ENCODE measurements around the gene SREBF1.
"Not testable (repeated sequence)": the region's sequence is repeated elsewhere in the genome, so short reads cannot be mapped to it uniquely, and the experiment has no call there.

Gene SREBF1

GRCh38 chr17:17808706-17809432, 27.9 kb downstream of the SREBF1 start:
- Histone ChIP-seq H3K36me3 (ENCODE audit: insufficient read depth, low read length) (peaks cover 16% of the 10 kb centered on the region; the same call in 1 of the 2 replicates), H3K79me2 (ENCODE audit: control insufficient read depth, insufficient read depth, low read length, unreplicated experiment) (no peaks in the 10 kb centered on the region), H3K27me3 (ENCODE audit: insufficient read depth, low read length) (no peaks in the 10 kb centered on the region), H3K4me3 (ENCODE audit: low read depth, low read length) (no peak overlapping the region), H2AFZ (ENCODE audit: low read length, unreplicated experiment) (no peak overlapping the region), H3K4me1 (ENCODE audit: control insufficient read depth, insufficient read depth, low read length, unreplicated experiment) (no peaks in the 10 kb centered on the region), H3K27ac (ENCODE audit: low read depth, low read length) (no peak overlapping the region)

- not testable (repeated sequence) for H3K79me2 ChIP-seq (ENCODE audit: control insufficient read depth, insufficient read depth, low read length, unreplicated experiment); H3K4me1 ChIP-seq (ENCODE audit: control insufficient read depth, insufficient read depth, low read length, unreplicated experiment); H3K4me3 ChIP-seq (ENCODE audit: low read depth, low read length); H2AFZ ChIP-seq (ENCODE audit: low read length, unreplicated experiment); H3K27me3 ChIP-seq (ENCODE audit: insufficient read depth, low read length); H3K27ac ChIP-seq (ENCODE audit: low read depth, low read length)
- H3K36me3 ChIP-seq (ENCODE audit: insufficient read depth, low read length): peaks cover 20% of the 10 kb centered on the region; the same call in 1 of the 2 replicates
Measured at GRCh38 chr17:17808200-17808599, 28.6 kb downstream of the SREBF1 start.

DNA sequence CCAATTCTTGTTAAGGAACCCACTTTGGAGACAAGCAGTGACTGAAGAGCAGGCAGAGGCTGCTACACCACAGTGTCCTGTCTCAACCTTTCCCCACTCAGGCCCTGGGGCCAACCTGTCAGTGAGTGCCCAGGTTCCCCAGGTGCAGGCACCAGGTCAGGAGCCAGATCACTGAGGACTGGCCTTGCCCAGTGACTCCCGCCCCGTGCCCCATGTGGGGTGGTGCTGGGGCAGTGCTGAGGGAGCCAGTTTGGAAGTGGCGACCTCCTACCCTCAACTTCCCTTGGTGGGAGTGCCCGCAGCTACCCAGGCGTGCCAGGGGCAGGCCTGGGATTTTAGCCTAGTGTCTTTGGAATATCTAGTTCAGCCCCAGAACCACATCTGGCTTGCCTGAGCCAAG, 29.3 kb downstream of the SREBF1 start:
- Histone ChIP-seq H3K27me3 (ENCODE audit: insufficient read depth, low read length) (no peaks in the 10 kb centered on the region), H3K27ac (ENCODE audit: low read depth, low read length) (no peak overlapping the region), H2AFZ (ENCODE audit: low read length, unreplicated experiment) (no peak overlapping the region), H3K36me3 (ENCODE audit: insufficient read depth, low read length) (peaks cover 16% of the 10 kb centered on the region; the same call in 1 of the 2 replicates), H3K4me1 (ENCODE audit: control insufficient read depth, insufficient read depth, low read length, unreplicated experiment) (no peaks in the 10 kb centered on the region), H3K79me2 (ENCODE audit: control insufficient read depth, insufficient read depth, low read length, unreplicated experiment) (no peaks in the 10 kb centered on the region), H3K4me3 (ENCODE audit: low read depth, low read length) (no peak overlapping the region)

DNA sequence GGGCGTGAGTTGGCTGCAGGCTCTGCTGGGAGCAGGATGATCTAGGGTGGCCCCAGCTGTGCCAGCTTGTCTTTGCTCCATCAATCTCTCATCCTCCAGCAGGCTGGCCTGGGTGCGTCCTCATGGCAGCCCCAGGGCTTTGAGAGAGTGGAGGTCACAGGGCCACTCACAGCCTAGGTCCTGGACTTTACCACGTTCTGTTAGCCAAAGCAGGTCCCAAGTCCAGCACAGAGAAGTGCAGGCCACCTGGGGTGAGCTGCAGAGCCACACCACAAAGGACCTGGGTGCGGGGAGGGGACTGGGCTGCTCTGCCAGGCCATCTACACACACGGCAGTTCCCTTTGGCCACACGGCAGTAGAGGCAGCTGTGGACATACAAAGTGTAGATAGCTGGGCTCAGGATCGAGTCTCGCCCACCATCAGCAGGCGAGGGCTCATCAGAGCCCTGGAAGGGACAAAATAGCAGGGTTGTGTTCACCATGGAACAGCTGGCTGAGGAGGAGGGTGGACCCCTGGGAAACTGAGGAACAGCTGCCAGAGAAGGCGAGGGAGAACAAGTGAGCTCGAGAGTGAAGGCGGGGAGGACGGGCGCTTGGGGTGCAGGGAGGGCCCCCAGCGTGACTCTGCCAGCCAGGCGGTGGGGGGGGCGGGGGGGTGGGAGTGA, 30.0 kb downstream of the SREBF1 start:
- no peak overlapping the region for H2AFZ ChIP-seq (ENCODE audit: low read length, unreplicated experiment)
- no peaks in the 10 kb centered on the region for H3K79me2 ChIP-seq (ENCODE audit: control insufficient read depth, insufficient read depth, low read length, unreplicated experiment)
- H3K36me3 ChIP-seq (ENCODE audit: insufficient read depth, low read length): peaks cover 16% of the 10 kb centered on the region; the same call in 1 of the 2 replicates
- no peak overlapping the region for H3K27ac ChIP-seq (ENCODE audit: low read depth, low read length)
- no peaks in the 10 kb centered on the region for H3K4me1 ChIP-seq (ENCODE audit: control insufficient read depth, insufficient read depth, low read length, unreplicated experiment)
- no peaks in the 10 kb centered on the region for H3K27me3 ChIP-seq (ENCODE audit: insufficient read depth, low read length)
- H3K4me3 ChIP-seq (ENCODE audit: low read depth, low read length): no peak overlapping the region

GRCh38 chr17:17806035-17806434, 30.8 kb downstream of the SREBF1 start:
- no peak overlapping the region for H3K4me3 ChIP-seq (ENCODE audit: low read depth, low read length)
- no peaks in the 10 kb centered on the region for H3K79me2 ChIP-seq (ENCODE audit: control insufficient read depth, insufficient read depth, low read length, unreplicated experiment)
- no peaks in the 10 kb centered on the region for H3K27me3 ChIP-seq (ENCODE audit: insufficient read depth, low read length)
- H3K4me1 ChIP-seq (ENCODE audit: control insufficient read depth, insufficient read depth, low read length, unreplicated experiment): no peaks in the 10 kb centered on the region
- no peak overlapping the region for H3K27ac ChIP-seq (ENCODE audit: low read depth, low read length)
- H2AFZ ChIP-seq (ENCODE audit: low read length, unreplicated experiment): no peak overlapping the region
- H3K36me3 ChIP-seq (ENCODE audit: insufficient read depth, low read length): peaks cover 16% of the 10 kb centered on the region; the same call in 1 of the 2 replicates

DNA sequence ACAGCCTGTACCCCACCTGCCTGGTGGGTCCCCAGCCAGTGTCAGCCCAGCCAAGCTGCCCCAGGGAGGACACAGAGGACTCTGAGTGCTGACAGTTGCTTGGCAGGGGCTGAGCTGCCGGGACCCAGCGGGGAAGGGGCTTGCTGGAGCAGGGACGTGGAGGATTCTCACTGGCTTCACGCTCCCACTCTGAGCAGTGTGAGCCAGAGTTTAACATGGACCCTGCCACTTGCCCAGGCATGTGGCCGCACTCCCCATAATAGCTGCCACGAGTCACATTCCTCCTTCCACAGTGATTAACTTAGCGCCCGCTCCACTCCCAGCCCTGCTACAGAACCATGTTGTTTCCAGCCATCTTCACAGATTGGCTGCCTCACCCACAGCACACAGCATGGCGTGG, 31.2 kb downstream of the SREBF1 start:
- Histone ChIP-seq H3K4me1 (ENCODE audit: control insufficient read depth, insufficient read depth, low read length, unreplicated experiment) (no peaks in the 10 kb centered on the region), H3K27ac (ENCODE audit: low read depth, low read length) (no peak overlapping the region), H3K79me2 (ENCODE audit: control insufficient read depth, insufficient read depth, low read length, unreplicated experiment) (no peaks in the 10 kb centered on the region), H3K4me3 (ENCODE audit: low read depth, low read length) (no peak overlapping the region), H3K36me3 (ENCODE audit: insufficient read depth, low read length) (peaks cover 11% of the 10 kb centered on the region; the same call in 1 of the 2 replicates), H3K27me3 (ENCODE audit: insufficient read depth, low read length) (no peaks in the 10 kb centered on the region), H2AFZ (ENCODE audit: low read length, unreplicated experiment) (no peak overlapping the region)

GRCh38 chr17:17804007-17804406, 32.8 kb downstream of the SREBF1 start:
- Histone ChIP-seq H3K79me2 (ENCODE audit: control insufficient read depth, insufficient read depth, low read length, unreplicated experiment) (no peaks in the 10 kb centered on the region), H3K4me3 (ENCODE audit: low read depth, low read length) (no peak overlapping the region), H3K27ac (ENCODE audit: low read depth, low read length) (no peak overlapping the region), H3K4me1 (ENCODE audit: control insufficient read depth, insufficient read depth, low read length, unreplicated experiment) (no peaks in the 10 kb centered on the region), H3K27me3 (ENCODE audit: insufficient read depth, low read length) (no peaks in the 10 kb centered on the region), H3K36me3 (ENCODE audit: insufficient read depth, low read length) (peaks cover 9% of the 10 kb centered on the region; the same call in 1 of the 2 replicates), H2AFZ (ENCODE audit: low read length, unreplicated experiment) (no peak overlapping the region)

GRCh38 chr17:17801800-17802481, 34.8 kb downstream of the SREBF1 start:
- H3K27ac ChIP-seq (ENCODE audit: low read depth, low read length): no peak overlapping the region
- peaks cover 9% of the 10 kb centered on the region; the same call in 1 of the 2 replicates for H3K36me3 ChIP-seq (ENCODE audit: insufficient read depth, low read length)
- H2AFZ ChIP-seq (ENCODE audit: low read length, unreplicated experiment): no peak overlapping the region
- no peaks in the 10 kb centered on the region for H3K27me3 ChIP-seq (ENCODE audit: insufficient read depth, low read length)
- no peak overlapping the region for H3K4me3 ChIP-seq (ENCODE audit: low read depth, low read length)
- no peaks in the 10 kb centered on the region for H3K4me1 ChIP-seq (ENCODE audit: control insufficient read depth, insufficient read depth, low read length, unreplicated experiment)
- no peaks in the 10 kb centered on the region for H3K79me2 ChIP-seq (ENCODE audit: control insufficient read depth, insufficient read depth, low read length, unreplicated experiment)

DNA sequence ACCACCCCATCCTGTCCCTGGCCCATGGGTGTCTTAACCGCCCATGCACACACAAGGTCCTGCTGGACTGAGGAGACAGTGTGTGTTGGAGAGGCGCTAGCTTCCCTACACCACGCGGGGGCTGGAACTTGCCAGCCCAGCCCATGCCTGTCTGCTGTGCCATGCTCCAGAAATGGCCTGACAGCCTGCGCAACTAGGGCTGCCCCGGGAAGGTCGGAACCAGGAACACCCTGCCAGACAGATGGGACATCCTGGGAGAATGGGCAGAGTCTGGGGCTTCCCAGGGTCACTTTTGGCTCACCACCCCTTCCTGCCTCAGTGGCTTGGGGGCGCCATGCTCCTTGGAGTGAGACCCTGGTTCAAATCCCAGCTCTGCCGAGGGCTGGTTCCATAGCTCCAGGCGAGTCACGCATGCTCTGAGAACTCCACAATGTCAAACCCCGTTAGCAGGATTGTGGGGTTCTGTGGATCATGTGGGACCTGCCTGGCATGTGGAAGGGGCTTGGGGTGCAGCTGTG, 36.2 kb downstream of the SREBF1 start:
- Histone ChIP-seq H3K27ac (ENCODE audit: low read depth, low read length) (no peak overlapping the region), H3K79me2 (ENCODE audit: control insufficient read depth, insufficient read depth, low read length, unreplicated experiment) (no peaks in the 10 kb centered on the region), H3K4me1 (ENCODE audit: control insufficient read depth, insufficient read depth, low read length, unreplicated experiment) (no peaks in the 10 kb centered on the region), H3K36me3 (ENCODE audit: insufficient read depth, low read length) (peaks cover 9% of the 10 kb centered on the region; the same call in 1 of the 2 replicates), H3K27me3 (ENCODE audit: insufficient read depth, low read length) (no peaks in the 10 kb centered on the region), H3K4me3 (ENCODE audit: low read depth, low read length) (no peak overlapping the region), H2AFZ (ENCODE audit: low read length, unreplicated experiment) (no peak overlapping the region)

GRCh38 chr17:17798573-17799255, 38.1 kb downstream of the SREBF1 start:
- Histone ChIP-seq H3K4me1 (ENCODE audit: control insufficient read depth, insufficient read depth, low read length, unreplicated experiment) (no peaks in the 10 kb centered on the region), H3K4me3 (ENCODE audit: low read depth, low read length) (no peak overlapping the region), H3K79me2 (ENCODE audit: control insufficient read depth, insufficient read depth, low read length, unreplicated experiment) (no peaks in the 10 kb centered on the region), H3K27me3 (ENCODE audit: insufficient read depth, low read length) (no peaks in the 10 kb centered on the region), H2AFZ (ENCODE audit: low read length, unreplicated experiment) (no peak overlapping the region), H3K27ac (ENCODE audit: low read depth, low read length) (no peak overlapping the region), H3K36me3 (ENCODE audit: insufficient read depth, low read length) (0 out of 2 replicates have a peak, but pooled peaks cover 2% of the 10 kb centered on the region)
